Pancreas (tissue), 10 donors: ENCODE measurements around the gene MAGI1. TPM values are rescaled to one million over a fixed set of nuclear protein-coding genes. Genes with fewer than 3 reads are reported as not detected.

ENCODE experiments used
- ATAC-seq, 4 donors: fragments of 200-7000 bp; cut with Tn5 transposase; one replicate each; pipeline versions ENCODE4 v1.8.0 to v1.9.1; 2020; ENCODE audit warnings: mild to moderate bottlenecking in 4 of 4, moderate library complexity in 4 of 4
- DNase-seq, 6 donors: peaks; one replicate each; pipeline ENCODE4 v3.0.0-alpha.2; 2020
- FAIRE-seq: peaks from 2 replicates; lab custom pipeline; 2012; peaks lifted over from hg19 to GRCh38; lab: Jason Lieb, UNC
- H3K27ac ChIP-seq, 4 donors: fragments of 200-600 bp; sonication (generic); 1 replicate in 3 of 4; 2 replicates in 1 of 4; pipeline versions ENCODE4 v1.5.0 to v1.8.0; 2020
- H3K27me3 ChIP-seq, 4 donors: fragments of 200-600 bp; one replicate each; pipeline ENCODE4 v1.8.0; 2021
- H3K36me3 ChIP-seq, 3 donors: fragments of 200-600 bp; sonication (generic) in 1 of 3; one replicate each; pipeline versions ENCODE4 v1.5.0 to v1.8.0; 2020 to 2021
- H3K4me1 ChIP-seq, 3 donors: fragments of 200-600 bp; one replicate each; pipeline ENCODE4 v1.8.0; 2021
- H3K4me3 ChIP-seq, 4 donors: fragments of 200-600 bp; sonication (generic) in 2 of 4; one replicate each; pipeline versions ENCODE4 v1.5.0 to v1.8.0; 2020 to 2021
- H3K9me3 ChIP-seq, 4 donors: fragments of 200-600 bp; one replicate each; pipeline ENCODE4 v1.8.0; 2021
- CTCF ChIP-seq, 4 donors: fragments of 200-600 bp; sonication (generic) in 3 of 4; IDR thresholded peaks; one replicate each; pipeline versions ENCODE4 v1.5.0 to v1.8.0; 2021; ENCODE audit warnings: antibody characterized with exemption in 4 of 4
- WGBS, 2 donors: extraction: QIAGEN DNeasy Blood & Tissue Kit; methylation state at CpG; one replicate each; pipeline ENCODE4 v1.1.7; 2013; 5-methylcytosine and 5-hydroxymethylcytosine counted together
- intact Hi-C, 3 donors: fragments of 100-400 bp; cut with DNase I; formaldehyde crosslinking; loops; one replicate each; pipeline versions ENCODE4 v1.11.1 to v1.14.2; 2022
- polyA plus RNA-seq, 2 donors: library from polyadenylated mRNA; stranded (reverse); fragments of 200-250 nt; gene quantifications; one replicate each; pipeline ENCODE4 v1.2.3, GENCODE V29; 2013
- total RNA-seq, 6 donors: library from RNA; stranded (reverse); fragmentation: NEBNext Ultra II Directional in 4 of 6; extraction: Animal tissue kit (Norgen Biotek cat#: 25700) in 4 of 6; gene quantifications; one replicate each; pipeline versions ENCODE4 v1.2.1 to v1.2.4, GENCODE V29; 2021 to 2023
- donor health status: healthy with polysubstance abuse.
- donor health status: DM: no; HTN: no; CAD: no; lungs with moderate emphysema.
- donor health status: DM: no; HTN: no; CAD: no.
- donor health status: control.
- donor health status: control.
- donor health status: Bipolar disorder and iron deficiency.
- donor health status: DM: yes; HTN: yes; CAD: no.
- donor health status: DM: no; HTN: no; CAD: no.
- donor health status: DM: no; HTN: no; CAD: no.
- donor health status: DM: yes; HTN: yes; CAD: no.

Gene MAGI1
- total and polyA plus RNA-seq, 8 donors: 19.7 to 45.1 (median 28.0) TPM

DNA sequence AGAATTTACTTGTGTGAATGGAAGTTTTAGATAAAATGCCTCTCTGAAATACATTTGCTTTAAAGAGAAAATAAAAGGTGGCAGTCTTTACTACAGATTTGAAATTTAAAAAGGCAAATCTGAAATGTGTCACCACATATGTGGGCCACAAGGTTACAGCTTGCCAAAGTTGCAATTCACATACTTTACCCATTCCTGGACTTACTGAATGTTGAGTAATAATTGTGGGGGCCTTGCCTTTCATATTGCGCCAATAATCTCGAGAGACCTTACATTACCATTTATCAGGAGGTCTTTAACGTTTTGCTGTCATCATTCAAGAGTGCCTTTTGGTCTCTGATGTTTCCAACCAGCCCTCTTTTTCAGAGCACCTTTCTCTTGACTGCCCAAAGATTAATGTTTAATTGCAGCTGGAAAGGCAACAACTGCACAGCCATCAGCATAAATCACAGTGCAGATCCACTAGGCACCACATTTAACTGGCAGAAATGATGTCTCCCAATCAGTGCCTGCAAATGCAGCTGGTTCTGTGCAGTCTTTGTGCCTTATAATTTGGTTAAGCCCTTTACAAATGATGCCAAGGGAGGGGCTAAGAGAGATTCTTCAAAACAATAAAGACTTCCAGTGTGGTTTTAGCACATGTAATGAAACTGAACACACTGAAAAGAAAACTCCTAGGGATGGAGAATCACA, 206.8 kb downstream of the MAGI1 start:
- FAIRE-seq (no peak), ATAC-seq (peak in 2 of 4 donors; percentile 23 to 64), DNase-seq (no peak)
- H3K4me1 ChIP-seq: peaks cover 0 to 25% (median 14%) of the 10 kb centered on the region in 3 donors
- 59 to 60% methylated on average over 3 of the region's 3 CpGs for WGBS, 2 donors
- H3K27ac ChIP-seq: no peak overlapping the region
- no peaks in the 10 kb centered on the region for H3K9me3 ChIP-seq
- H3K27me3 ChIP-seq: no peaks in the 10 kb centered on the region
- intact Hi-C loops: no loop called here
- no peak overlapping the region for H3K4me3 ChIP-seq
- TF ChIP-seq CTCF (IDR thresholded peaks at IDR 0.05): no peak
- H3K36me3 ChIP-seq: no peaks in the 10 kb centered on the region

- intact Hi-C loops: no loop called here
- Histone ChIP-seq H3K4me3 (no peak overlapping the region), H3K4me1 (peaks cover 0 to 29% (median 14%) of the 10 kb centered on the region in 3 donors), H3K9me3 (no peaks in the 10 kb centered on the region), H3K27ac (no peak overlapping the region), H3K36me3 (no peaks in the 10 kb centered on the region), H3K27me3 (no peaks in the 10 kb centered on the region)
- no peak for DNase-seq
- no peak for ATAC-seq
- TF ChIP-seq CTCF (IDR thresholded peaks at IDR 0.05): no peak
- no peak for FAIRE-seq
- WGBS, 2 donors: 72% methylated on average over 6 of the region's 6 CpGs
These were observed 207.6 kb downstream of the MAGI1 start for GRCh38 chr3:65830948-65831732.

DNA sequence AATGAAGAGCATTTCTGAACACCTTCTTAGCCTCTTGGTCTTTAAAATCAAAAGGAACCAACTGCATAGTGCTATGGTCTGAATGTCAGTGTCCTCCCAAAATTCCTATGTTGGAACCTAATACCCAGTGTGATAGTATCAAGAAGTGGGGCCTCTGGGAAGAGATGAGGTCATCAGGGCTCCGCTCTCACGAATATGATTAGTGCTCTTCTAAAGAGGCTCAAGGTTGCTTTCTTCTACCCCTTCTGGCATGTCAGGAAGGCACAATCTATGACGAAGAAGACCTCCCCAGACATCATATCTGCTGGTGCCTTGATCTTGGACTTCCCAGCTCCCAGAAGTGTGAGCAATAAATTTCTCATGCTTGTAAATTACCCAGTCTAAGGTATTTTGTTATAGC, 209.5 kb downstream of the MAGI1 start:
- 91 to 94% methylated on average over 3 of the region's 3 CpGs for WGBS, 2 donors
- TF ChIP-seq CTCF (IDR thresholded peaks at IDR 0.05): no peak
- no peak for DNase-seq
- no peaks in the 10 kb centered on the region for H3K27me3 ChIP-seq
- FAIRE-seq: no peak
- H3K4me3 ChIP-seq: no peak overlapping the region
- H3K27ac ChIP-seq: no peak overlapping the region
- H3K4me1 ChIP-seq: peaks cover 0 to 21% (median 10%) of the 10 kb centered on the region in 3 donors
- intact Hi-C loops: no loop called here
- H3K36me3 ChIP-seq: no peaks in the 10 kb centered on the region
- no peaks in the 10 kb centered on the region for H3K9me3 ChIP-seq
- ATAC-seq: no peak

GRCh38 chr3:65828706-65829105, 210.0 kb downstream of the MAGI1 start:
- intact Hi-C loops: no loop called here
- no peak for TF ChIP-seq CTCF (IDR thresholded peaks at IDR 0.05)
- peaks cover 0 to 16% (median 4%) of the 10 kb centered on the region in 3 donors for H3K4me1 ChIP-seq
- no peak for FAIRE-seq
- no peak overlapping the region for H3K4me3 ChIP-seq
- no peak for DNase-seq
- H3K27me3 ChIP-seq: no peaks in the 10 kb centered on the region
- H3K9me3 ChIP-seq: no peaks in the 10 kb centered on the region
- 73 to 82% methylated on average over 6 of the region's 6 CpGs for WGBS, 2 donors
- no peak overlapping the region for H3K27ac ChIP-seq
- H3K36me3 ChIP-seq: no peaks in the 10 kb centered on the region
- peak in 1 of 4 donors; percentile 42 for ATAC-seq
